OCI-LY7 (cell line): ENCODE measurements around the gene CMAS. TPM values are rescaled to one million over a fixed set of nuclear protein-coding genes. Genes with fewer than 3 reads are reported as not detected.

Experiments
- BruUV-seq: library from RNA; stranded (reverse); fragments of 400-500 nt; replicated peaks from 2 replicates; lab custom pipeline; 2021; lab: Mats Ljungman, UMichigan
- CTCF ChIA-PET: fragments of 300-600 bp; sonication (Branson Sonifier 250); formaldehyde crosslinking; loops from one replicate; lab custom pipeline; 2022; ENCODE audit warnings: antibody characterized with exemption; ENCODE audit not compliant: unreplicated experiment; lab: Charles Lee
- POLR2A ChIA-PET: fragments of 300-600 bp; sonication (Branson Sonifier 250); formaldehyde crosslinking; loops from one replicate; lab custom pipeline; 2022; ENCODE audit warnings: antibody characterized with exemption; lab: Charles Lee
- DNase-seq: peaks from one replicate; pipeline ENCODE4 v3.0.0-alpha.2; 2015; ENCODE audit warnings: low spot score
- H2AFZ ChIP-seq: fragments of 200-600 bp; sonication (generic), shearing (Covaris generic); 2 replicates; pipeline ENCODE4 v1.6.1; 2014; ENCODE audit warnings: mild to moderate bottlenecking, antibody characterized with exemption, low read length, moderate library complexity
- H3K27ac ChIP-seq: fragments of 200-600 bp; sonication (generic); 2 replicates; pipeline ENCODE4 v1.5.1; 2014; ENCODE audit warnings: mixed run types, low read depth, mild to moderate bottlenecking, moderate library complexity, low read length, inconsistent platforms; ENCODE audit not compliant: poor library complexity, severe bottlenecking
- H3K36me3 ChIP-seq: fragments of 200-600 bp; sonication (generic); 2 replicates; pipeline ENCODE4 v1.6.1; 2014; ENCODE audit warnings: mild to moderate bottlenecking, antibody characterized with exemption, low read length, moderate library complexity, mixed read lengths; ENCODE audit not compliant: insufficient read depth
- H3K4me1 ChIP-seq: fragments of 200-600 bp; sonication (generic); 2 replicates; pipeline ENCODE4 v1.5.1; 2014; ENCODE audit warnings: mild to moderate bottlenecking, low read length; ENCODE audit not compliant: insufficient read depth, poor library complexity, severe bottlenecking
- H3K4me2 ChIP-seq: fragments of 200-600 bp; sonication (generic); 2 replicates; pipeline ENCODE4 v1.6.1; 2014; ENCODE audit warnings: mild to moderate bottlenecking, low read length
- H3K4me3 ChIP-seq: fragments of 200-600 bp; sonication (generic); 2 replicates; pipeline ENCODE4 v1.5.1; 2014; ENCODE audit warnings: mild to moderate bottlenecking, low read depth, low read length; ENCODE audit not compliant: poor library complexity, severe bottlenecking
- H3K79me2 ChIP-seq: fragments of 200-600 bp; sonication (generic); 2 replicates; pipeline ENCODE4 v1.6.1; 2016; ENCODE audit warnings: low read depth, mild to moderate bottlenecking, low read length, moderate library complexity, mixed read lengths; ENCODE audit not compliant: insufficient read depth
- H3K9me2 ChIP-seq: fragments of 200-600 bp; sonication (generic); 2 replicates; pipeline ENCODE4 v1.6.1; 2016; ENCODE audit warnings: mild to moderate bottlenecking, low read length, mixed read lengths; ENCODE audit not compliant: insufficient read depth
- H3K9me3 ChIP-seq: fragments of 200-600 bp; sonication (generic); 2 replicates; pipeline ENCODE4 v1.6.1; 2014; ENCODE audit warnings: mild to moderate bottlenecking, mixed run types, low read length, mixed read lengths
- H4K20me1 ChIP-seq: fragments of 200-600 bp; sonication (generic); 2 replicates; pipeline ENCODE4 v1.6.1; 2014; ENCODE audit warnings: mild to moderate bottlenecking, antibody characterized with exemption, low read length, moderate library complexity, mixed read lengths; ENCODE audit not compliant: insufficient read depth
- CTCF ChIP-seq: fragments of 200-600 bp; sonication (generic); conservative IDR thresholded peaks from 2 replicates; pipeline ENCODE4 v1.5.1; 2014; ENCODE audit warnings: mild to moderate bottlenecking, antibody characterized with exemption, low read length, moderate library complexity, mixed read lengths
- EZH2phosphoT487 ChIP-seq: fragments of 200-600 bp; sonication (generic); IDR thresholded peaks from 2 replicates; pipeline ENCODE4 v1.6.1; 2018; ENCODE audit warnings: low read depth, borderline replicate concordance, mild to moderate bottlenecking, mixed run types, antibody characterized with exemption, low read length, moderate library complexity, mixed read lengths
- intact Hi-C: fragments of 100-400 bp; cut with micrococcal nuclease; formaldehyde crosslinking; loops from one replicate; pipeline ENCODE4 v1.10.0; 2022; ENCODE audit not compliant: unreplicated experiment
- total RNA-seq, 2 experiments: library from RNA; depleted of rRNA in 1 of 2; stranded (reverse); fragments of >200 nt in 1 of 2; shearing (Covaris generic) in 1 of 2; gene quantifications; 2 replicates each; pipeline ENCODE4 v1.2.3, GENCODE V29; 2014 to 2022

Gene CMAS
- total RNA-seq, 2 experiments from 2014 or later = 22.2 to 41.1 TPM

- no TSS peak for BruUV-seq
- TF ChIP-seq CTCF (no peak), EZH2phosphoT487 (no peak)
- POLR2A ChIA-PET = no interaction called here
Measured at GRCh38 chr12:22105542-22105941, 59.5 kb downstream of the CMAS start.

GRCh38 chr12:22110176-22110575, 64.2 kb downstream of the CMAS start:
- no peak for DNase-seq
- no peaks in the 10 kb centered on the region for H3K9me2 ChIP-seq

More at GRCh38 chr12:22105542-22105941, 59.5 kb downstream of the CMAS start:
- H4K20me1 ChIP-seq = no peaks in the 10 kb centered on the region
- DNase-seq = no peak
- no peaks in the 10 kb centered on the region for H3K9me3 ChIP-seq
- CTCF ChIA-PET = no interaction called here
- H3K9me2 ChIP-seq = no peaks in the 10 kb centered on the region
- H3K4me1 ChIP-seq = no peaks in the 10 kb centered on the region
- no peak overlapping the region for H3K4me2 ChIP-seq
- intact Hi-C loops = no loop called here
- no peak overlapping the region for H3K27ac ChIP-seq
- no peak overlapping the region for H3K4me3 ChIP-seq
- no peaks in the 10 kb centered on the region for H3K79me2 ChIP-seq
- no peaks in the 10 kb centered on the region for H3K36me3 ChIP-seq
- no peak overlapping the region for H2AFZ ChIP-seq

More at GRCh38 chr12:22110176-22110575, 64.2 kb downstream of the CMAS start:
- Histone ChIP-seq H3K36me3 (no peaks in the 10 kb centered on the region), H3K9me3 (no peaks in the 10 kb centered on the region), H4K20me1 (no peaks in the 10 kb centered on the region), H3K79me2 (no peaks in the 10 kb centered on the region), H3K27ac (no peak overlapping the region), H3K4me2 (no peak overlapping the region), H3K4me1 (no peaks in the 10 kb centered on the region), H2AFZ (no peak overlapping the region), H3K4me3 (no peak overlapping the region)
- no peak for TF ChIP-seq EZH2phosphoT487
- no peak for TF ChIP-seq CTCF
- no TSS peak for BruUV-seq
- intact Hi-C loops = no loop called here
- ChIA-PET POLR2A (no interaction called here), CTCF (no interaction called here)

Other genes starting within 250 kb of the CMAS start
- not detected in 2 replicates for gene ABCC9, start 104.8 kb upstream of the CMAS start, total RNA-seq (2014; rRNA removed; shearing (Covaris generic))
- gene ABCC9, start 104.8 kb upstream of the CMAS start, total RNA-seq (2022) = not detected in 2 replicates